ENCODE results near the gene PLXNA4. TPM values are rescaled to one million over a fixed set of nuclear protein-coding genes. Genes with fewer than 3 reads are reported as not detected.
A peak's percentile ranks its signal among the peaks of the same experiment; 100 is the strongest.

Gene PLXNA4
- total and polyA plus RNA-seq, 2 experiments from 2014 or later: 1.9 to 4.8 TPM

DNA sequence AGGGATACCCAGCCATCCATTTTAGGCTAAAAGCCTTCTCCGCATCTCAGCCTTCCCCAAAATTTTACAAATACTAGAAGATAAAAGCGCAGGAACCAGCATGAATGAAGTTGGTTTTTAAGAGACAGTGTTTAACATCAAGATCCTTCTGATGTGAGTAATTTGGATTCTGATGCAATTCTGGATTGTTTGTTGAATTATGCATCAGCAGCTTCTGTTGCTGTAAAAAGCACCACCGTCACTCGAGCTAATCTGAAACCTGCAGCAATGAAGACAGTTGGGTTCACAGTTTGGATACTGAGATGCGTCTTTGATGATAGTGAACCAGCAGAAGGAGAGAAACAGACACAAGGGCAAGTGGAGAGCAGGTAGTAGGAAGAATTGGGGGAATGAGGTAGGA lies 179.2 kb downstream of the PLXNA4 start:
- H3K79me2 ChIP-seq: no peaks in the 10 kb centered on the region
- DNase-seq (ENCODE audit: low spot score): no peak
- H3K36me3 ChIP-seq (replicated peaks; ENCODE audit: insufficient read depth, low read depth): no peaks in the 10 kb centered on the region
- no peak overlapping the region for H2AFZ ChIP-seq
- H3K9me2 ChIP-seq (replicated peaks; ENCODE audit: insufficient read depth): no peaks in the 10 kb centered on the region
- no peaks in the 10 kb centered on the region for H3K27me3 ChIP-seq
- TF ChIP-seq EZH2phosphoT487 (IDR thresholded peaks at IDR 0.05; ENCODE audit: low read depth, severe bottlenecking, unreplicated experiment) (no peak), EZH2 (IDR thresholded peaks at IDR 0.05; ENCODE audit: borderline replicate concordance) (no peak), CTCF (IDR thresholded peaks at IDR 0.05; ENCODE audit: poor library complexity) (no peak)
- WGBS (ENCODE audit: low lambda C conversion rate, missing lambda C conversion rate): 85% methylated on average over 5 of the region's 5 CpGs
- no peak overlapping the region for H3K27ac ChIP-seq
- H3K4me2 ChIP-seq: no peak overlapping the region
- no peak overlapping the region for H3K4me3 ChIP-seq
- H4K20me1 ChIP-seq (ENCODE audit: insufficient read depth, poor library complexity, severe bottlenecking): no peaks in the 10 kb centered on the region
- H3K9me3 ChIP-seq (ENCODE audit: low read depth): no peaks in the 10 kb centered on the region
- peaks cover 10% of the 10 kb centered on the region for H3K4me1 ChIP-seq (ENCODE audit: insufficient read depth)

GRCh38 chr7:132395361-132395760 lies 180.9 kb downstream of the PLXNA4 start:
- whole genome bisulfite sequencing (ENCODE audit: low lambda C conversion rate, missing lambda C conversion rate): 86% methylated on average over 4 of the region's 4 CpGs

GRCh38 chr7:132394283-132395198 lies 181.7 kb downstream of the PLXNA4 start:
- no peak for DNase-seq (ENCODE audit: low spot score)
- no peak overlapping the region for H2AFZ ChIP-seq
- H3K4me3 ChIP-seq: no peak overlapping the region
- no peaks in the 10 kb centered on the region for H3K9me3 ChIP-seq (ENCODE audit: low read depth)
- H3K9me2 ChIP-seq (replicated peaks; ENCODE audit: insufficient read depth): no peaks in the 10 kb centered on the region
- H3K4me2 ChIP-seq: peak overlapping the region; percentile 29
- no peaks in the 10 kb centered on the region for H4K20me1 ChIP-seq (ENCODE audit: insufficient read depth, poor library complexity, severe bottlenecking)
- H3K79me2 ChIP-seq: no peaks in the 10 kb centered on the region
- no peak overlapping the region for H3K27ac ChIP-seq
- no peaks in the 10 kb centered on the region for H3K27me3 ChIP-seq
- H3K36me3 ChIP-seq (replicated peaks; ENCODE audit: insufficient read depth, low read depth): no peaks in the 10 kb centered on the region
- no peaks in the 10 kb centered on the region for H3K4me1 ChIP-seq (ENCODE audit: insufficient read depth)
- WGBS (ENCODE audit: low lambda C conversion rate, missing lambda C conversion rate): 76% methylated on average over 7 of the region's 7 CpGs
- peak; percentile 17 for TF ChIP-seq CTCF (IDR thresholded peaks at IDR 0.05; ENCODE audit: poor library complexity)
- no peak for TF ChIP-seq EZH2 (IDR thresholded peaks at IDR 0.05; ENCODE audit: borderline replicate concordance)

More at GRCh38 chr7:132395361-132395760, 180.9 kb downstream of the PLXNA4 start:
- Histone ChIP-seq H4K20me1 (ENCODE audit: insufficient read depth, poor library complexity, severe bottlenecking) (no peaks in the 10 kb centered on the region), H3K36me3 (replicated peaks; ENCODE audit: insufficient read depth, low read depth) (no peaks in the 10 kb centered on the region), H2AFZ (no peak overlapping the region), H3K79me2 (no peaks in the 10 kb centered on the region), H3K4me2 (no peak overlapping the region), H3K27me3 (no peaks in the 10 kb centered on the region), H3K4me3 (no peak overlapping the region), H3K4me1 (ENCODE audit: insufficient read depth) (peaks cover 1% of the 10 kb centered on the region), H3K9me2 (replicated peaks; ENCODE audit: insufficient read depth) (no peaks in the 10 kb centered on the region), H3K27ac (no peak overlapping the region), H3K9me3 (ENCODE audit: low read depth) (no peaks in the 10 kb centered on the region)
- no peak for TF ChIP-seq CTCF (IDR thresholded peaks at IDR 0.05; ENCODE audit: poor library complexity)
- no peak for TF ChIP-seq EZH2 (IDR thresholded peaks at IDR 0.05; ENCODE audit: borderline replicate concordance)
- TF ChIP-seq EZH2phosphoT487 (IDR thresholded peaks at IDR 0.05; ENCODE audit: low read depth, severe bottlenecking, unreplicated experiment): no peak
- no peak for DNase-seq (ENCODE audit: low spot score)

Measured in hepatocyte (in vitro differentiated cells).